HG03575 (cell line): ENCODE results near the gene ARHGAP10.

Experiments
- ATAC-seq: cut with Tn5 transposase; IDR thresholded peaks from one replicate; pipeline ENCODE4 v1.9.1; 2021; ENCODE audit not compliant: unreplicated experiment, insufficient number of reproducible peaks, low FRiP score; ENCODE audit errors: extremely low read depth

ARHGAP10 gene

GRCh38 chr4:147924604-147925412, 192.9 kb downstream of the ARHGAP10 start:
- ATAC-seq, result no peak

- ATAC-seq, result no peak
These were observed 195.7 kb downstream of the ARHGAP10 start for GRCh38 chr4:147927377-147928137.

GRCh38 chr4:147928400-147928799, 196.5 kb downstream of the ARHGAP10 start:
- no peak for ATAC-seq

GRCh38 chr4:147929746-147930145, 197.9 kb downstream of the ARHGAP10 start:
- ATAC-seq, result no peak

- no peak for ATAC-seq
These were observed 201.4 kb downstream of the ARHGAP10 start for GRCh38 chr4:147933316-147933715.

GRCh38 chr4:147933779-147934178, 201.9 kb downstream of the ARHGAP10 start:
- no peak for ATAC-seq

- no peak for ATAC-seq
These were observed 206.6 kb downstream of the ARHGAP10 start for GRCh38 chr4:147938496-147938895.

GRCh38 chr4:147940171-147940570, 208.3 kb downstream of the ARHGAP10 start:
- ATAC-seq, result no peak

GRCh38 chr4:147941373-147941772, 209.5 kb downstream of the ARHGAP10 start:
- ATAC-seq, result no peak

- ATAC-seq, result peak; percentile 45
These were observed 210.8 kb downstream of the ARHGAP10 start for GRCh38 chr4:147942729-147943128.

GRCh38 chr4:147943159-147943638, 211.3 kb downstream of the ARHGAP10 start:
- peak; percentile 81 for ATAC-seq

GRCh38 chr4:147944249-147944648, 212.4 kb downstream of the ARHGAP10 start:
- ATAC-seq, result no peak

GRCh38 chr4:147944670-147945260, 212.9 kb downstream of the ARHGAP10 start:
- ATAC-seq, result no peak

- ATAC-seq, result no peak
These were observed 216.4 kb downstream of the ARHGAP10 start for GRCh38 chr4:147948336-147948735.

GRCh38 chr4:147950261-147950660, 218.4 kb downstream of the ARHGAP10 start:
- no peak for ATAC-seq

- no peak for ATAC-seq
These were observed 219.0 kb downstream of the ARHGAP10 start for GRCh38 chr4:147950841-147951240.

- no peak for ATAC-seq
These were observed 223.0 kb downstream of the ARHGAP10 start for GRCh38 chr4:147954850-147955249.

GRCh38 chr4:147955827-147956558, 224.1 kb downstream of the ARHGAP10 start:
- no peak for ATAC-seq

GRCh38 chr4:147957446-147957845, 225.6 kb downstream of the ARHGAP10 start:
- no peak for ATAC-seq
